GM19328 (cell line): ENCODE measurements around the gene ZNF653.
A peak's percentile ranks its signal among the peaks of the same experiment; 100 is the strongest.

Experiments used
- ATAC-seq: cut with Tn5 transposase; IDR thresholded peaks from one replicate; pipeline ENCODE4 v1.9.1; 2021; ENCODE audit warnings: mild to moderate bottlenecking, moderate library complexity; ENCODE audit not compliant: unreplicated experiment

ZNF653 gene

GRCh38 chr19:11528551-11529341 lies 23.1 kb upstream of the ZNF653 start, which contains the start of gene ECSIT:
Gene ECSIT, minus strand, starts transcription at chr19:11529134. Its CDS starts 9,964 bp downstream, at chr19:11519170.
- ATAC-seq = peak; percentile 98

DNA sequence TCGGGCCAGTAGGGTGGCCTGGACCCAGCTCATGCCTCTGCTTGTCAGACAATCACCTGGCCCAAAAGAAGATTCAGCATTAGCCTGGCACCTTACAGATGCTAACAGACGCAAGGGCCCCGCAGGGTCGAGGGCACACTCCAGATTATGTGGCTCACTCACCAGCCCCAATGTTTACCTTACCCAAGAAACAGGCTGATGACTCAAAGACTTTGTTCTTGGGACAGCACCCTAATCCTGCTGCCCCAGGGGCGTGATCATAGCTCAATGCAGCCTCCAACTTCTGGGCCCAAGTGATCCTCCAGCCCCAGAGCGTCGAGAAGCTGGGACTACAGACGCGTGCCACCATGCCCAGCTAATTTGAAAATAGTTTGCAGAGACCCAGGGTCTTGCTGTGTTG lies 13.5 kb upstream of the ZNF653 start:
- ATAC-seq = no peak

DNA sequence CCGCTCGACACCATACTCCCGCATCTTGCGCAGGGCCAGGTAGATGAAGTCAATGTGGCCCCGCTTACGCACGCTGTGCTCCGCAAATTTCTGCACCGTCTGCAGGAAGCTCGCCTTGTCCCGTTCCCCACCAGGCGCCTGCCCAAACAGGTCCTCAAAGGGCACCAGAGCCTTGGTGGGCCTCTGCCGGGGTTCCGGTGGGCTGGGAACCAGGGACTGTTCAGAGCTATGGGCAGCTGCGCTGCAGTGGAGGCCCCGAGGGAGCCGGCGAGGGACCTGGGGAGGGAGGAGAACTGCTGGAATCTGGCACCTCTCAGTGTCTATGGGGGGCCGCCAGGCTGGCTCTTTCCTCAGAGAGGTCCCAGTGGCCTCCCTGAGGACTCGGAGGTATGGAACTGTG lies 8.3 kb upstream of the ZNF653 start:
- ATAC-seq = no peak

DNA sequence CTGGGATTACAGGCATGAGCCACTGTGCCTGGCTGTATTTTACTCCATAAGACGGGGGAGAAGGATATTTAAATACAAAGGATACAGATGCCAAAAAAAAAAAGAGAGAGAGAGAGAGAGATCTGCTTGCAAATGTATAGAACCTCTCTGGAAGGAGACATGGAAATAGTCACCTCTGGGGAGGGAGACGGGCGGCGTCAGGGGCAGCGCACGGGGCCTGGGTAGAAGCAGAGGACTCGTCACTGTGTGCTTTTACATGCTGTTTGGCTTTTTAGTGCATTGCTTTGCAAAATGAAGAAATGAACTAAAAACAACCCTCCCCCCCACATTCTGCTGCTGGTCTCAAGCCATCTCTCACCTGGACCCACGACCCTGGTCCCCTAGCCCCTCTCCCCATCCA lies 4.8 kb upstream of the ZNF653 start:
- no peak for ATAC-seq

GRCh38 chr19:11507370-11508078 lies 1.9 kb upstream of the ZNF653 start:
- no peak for ATAC-seq

DNA sequence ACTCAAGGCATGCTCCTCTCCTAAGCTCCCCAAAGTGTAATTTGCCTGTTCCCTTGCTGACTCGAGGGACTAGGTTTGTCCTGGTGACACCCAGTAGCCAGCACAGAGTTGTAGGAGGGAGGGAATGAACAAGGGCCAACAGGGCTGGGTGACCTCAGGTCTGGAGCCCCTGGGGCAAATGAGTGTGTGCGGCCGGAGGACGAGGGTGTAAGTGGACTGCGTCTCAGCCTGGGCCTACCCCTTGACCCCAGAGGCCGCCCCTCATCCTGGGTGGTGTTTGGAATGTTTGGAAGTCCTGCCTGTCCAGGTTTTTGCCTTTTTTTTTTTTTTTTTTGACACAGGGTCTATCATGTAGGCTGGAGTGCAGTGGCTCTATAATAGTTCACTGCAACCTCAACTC lies 1.3 kb upstream of the ZNF653 start:
- ATAC-seq = no peak

- ATAC-seq = no peak
Measured at GRCh38 chr19:11506101-11506555, 489 bp upstream of the ZNF653 start.

DNA sequence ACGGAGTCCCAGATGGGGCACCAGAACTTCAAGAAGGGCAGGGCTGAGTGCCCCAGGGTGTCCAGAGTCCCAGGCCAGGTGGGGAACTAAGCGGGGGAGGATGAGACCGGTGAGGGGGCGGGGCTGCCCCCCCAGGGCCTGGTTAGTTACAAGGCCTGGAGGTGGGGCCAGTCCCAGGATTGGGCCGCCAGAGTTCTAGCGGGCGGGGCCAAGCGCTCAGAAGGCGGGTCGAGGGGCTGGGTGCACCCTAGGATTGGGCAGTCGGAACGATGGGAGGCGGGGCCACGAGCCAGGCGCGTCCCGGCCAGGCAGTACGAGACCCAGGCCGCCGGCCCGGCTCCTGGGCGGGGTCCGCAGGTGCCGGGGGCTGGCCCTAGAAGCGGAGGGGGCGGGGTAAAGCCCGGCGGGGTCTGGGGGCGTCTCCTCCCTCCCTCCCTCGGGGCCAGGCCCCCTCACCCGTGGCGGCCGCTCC lies 571 bp downstream of the ZNF653 start:
- ATAC-seq = peak; percentile 92

DNA sequence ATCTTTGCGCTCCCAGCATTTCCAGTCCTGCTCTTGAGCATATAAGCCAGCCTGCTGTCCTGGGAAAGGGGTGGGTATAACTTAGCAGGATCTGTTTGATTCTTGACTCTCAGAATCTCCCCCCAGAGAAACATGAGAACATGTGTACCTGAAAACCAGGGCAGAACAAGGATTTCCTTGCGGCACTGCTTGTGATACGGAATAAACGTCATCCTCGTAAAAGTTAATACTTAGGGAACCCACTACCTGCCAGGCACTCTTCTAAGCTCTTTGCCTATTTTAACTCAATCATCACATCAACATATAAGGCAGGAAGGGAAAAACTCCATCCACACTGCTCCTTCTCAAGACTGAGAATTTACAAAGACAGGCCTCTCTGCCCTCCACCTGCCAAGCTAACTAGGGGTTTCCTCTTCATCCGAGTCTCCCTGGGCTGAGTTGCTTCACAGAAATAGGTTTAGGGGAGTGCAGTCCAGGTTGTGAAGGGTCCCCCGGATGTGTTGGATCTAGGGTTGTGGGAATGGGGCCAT lies 1.1 kb downstream of the ZNF653 start:
- ATAC-seq = no peak

- no peak for ATAC-seq
Measured at GRCh38 chr19:11499890-11500420, 5.7 kb downstream of the ZNF653 start.

GRCh38 chr19:11499220-11499726 lies 6.4 kb downstream of the ZNF653 start:
- ATAC-seq = no peak

DNA sequence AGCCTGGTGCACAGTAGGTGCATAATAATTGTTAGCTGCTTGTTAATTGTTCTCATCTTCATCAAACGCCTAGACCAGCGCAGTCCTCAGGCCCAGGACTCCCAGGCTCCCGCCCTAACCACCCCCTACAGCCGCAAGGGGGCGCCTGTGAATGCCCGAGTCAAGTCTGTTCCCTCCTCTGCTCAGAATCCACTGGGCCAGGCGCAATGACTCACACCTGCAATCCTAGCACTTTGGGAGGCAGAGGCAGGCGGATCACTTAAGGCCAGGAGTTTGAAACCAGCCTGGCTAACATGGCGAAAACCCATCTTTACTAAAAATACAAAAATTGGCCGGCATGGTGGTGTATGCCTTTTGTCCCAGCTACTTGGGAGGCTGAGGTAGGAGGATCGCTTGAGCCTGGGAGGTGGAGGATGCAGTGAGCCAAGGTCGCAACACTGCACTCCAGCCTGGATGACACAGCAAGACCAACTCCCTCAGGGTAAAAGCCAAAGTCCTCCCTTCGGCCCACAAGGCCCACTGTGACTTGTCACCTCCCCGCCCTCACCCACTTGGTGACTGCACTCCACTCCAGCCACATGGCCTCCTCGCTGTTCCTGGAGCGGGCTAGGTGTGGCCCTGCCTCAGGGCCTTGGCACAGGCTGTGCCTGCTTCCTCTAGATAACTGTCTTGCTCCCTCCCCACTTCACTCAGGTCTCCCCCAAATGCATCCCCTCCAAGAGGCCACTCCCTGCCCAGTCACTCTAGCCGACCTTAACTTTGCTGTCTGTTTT lies 9.1 kb downstream of the ZNF653 start:
- no peak for ATAC-seq

- ATAC-seq = no peak
Measured at GRCh38 chr19:11495885-11496284, 9.8 kb downstream of the ZNF653 start.

GRCh38 chr19:11495481-11495880 lies 10.2 kb downstream of the ZNF653 start:
- ATAC-seq = no peak

GRCh38 chr19:11494634-11495285 lies 10.9 kb downstream of the ZNF653 start:
- ATAC-seq = no peak

GRCh38 chr19:11489378-11489777 lies 16.3 kb downstream of the ZNF653 start:
- ATAC-seq = no peak

DNA sequence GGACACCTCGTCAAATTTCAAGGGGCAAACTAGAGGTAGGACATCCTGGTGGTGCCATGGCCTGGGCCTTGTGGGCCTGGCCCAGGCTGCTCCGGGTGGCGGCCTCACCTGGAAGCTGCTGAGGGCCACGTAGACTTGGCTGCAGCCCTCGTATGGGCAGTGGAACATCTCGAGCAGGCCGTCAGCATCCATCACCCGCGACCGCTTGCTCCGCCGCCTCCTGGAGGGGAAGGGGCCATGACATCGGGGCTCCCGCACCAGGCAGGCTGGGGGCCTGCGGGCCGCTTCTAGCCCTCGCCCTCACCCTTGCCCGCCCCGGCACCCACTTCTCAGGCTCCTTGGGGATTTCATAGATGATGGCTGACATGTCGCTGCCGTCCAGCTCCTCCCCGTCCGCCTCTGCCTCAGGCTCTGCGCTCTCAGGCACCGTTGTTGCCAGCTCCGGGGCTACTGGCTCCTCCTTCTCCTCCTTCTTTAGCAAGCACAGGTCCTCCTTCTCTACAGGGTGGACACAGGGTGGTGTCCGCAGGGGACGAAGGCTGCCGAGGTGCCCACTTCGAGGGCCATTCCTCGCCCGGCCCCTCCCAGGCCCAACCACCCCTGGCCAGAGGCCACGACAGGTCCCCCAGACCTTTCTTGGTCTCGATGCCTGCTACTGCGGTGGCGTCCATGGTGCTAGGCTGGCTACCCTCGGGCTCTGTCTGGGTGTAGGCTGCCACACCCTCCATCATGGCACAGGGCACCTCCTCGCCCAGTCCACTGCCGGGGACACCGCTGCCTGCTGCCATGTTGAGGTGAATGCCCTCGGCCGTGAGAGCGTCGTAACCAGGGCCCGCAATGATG lies 18.8 kb downstream of the ZNF653 start:
- no peak for ATAC-seq

- no peak for ATAC-seq
Measured at GRCh38 chr19:11485245-11485837, 20.3 kb downstream of the ZNF653 start.
